Thoracic aorta (tissue), 2 donors: ENCODE data around the gene DAB2. TPM values are rescaled to one million over a fixed set of nuclear protein-coding genes. Genes with fewer than 3 reads are reported as not detected.

Source experiments
- ATAC-seq: fragments of 150-250 bp; one replicate; pipeline ENCODE4 v1.8.0; 2017; ENCODE audit warnings: low read depth; ENCODE audit not compliant: insufficient number of reproducible peaks, low FRiP score
- DNase-seq: peaks from one replicate; pipeline ENCODE4 v3.0.0-alpha.2; 2020; ENCODE audit warnings: low spot score
- H3K27ac ChIP-seq, 2 donors: fragments of 200-600 bp; sonication (generic); 1 replicate in 1 of 2; 2 replicates in 1 of 2; pipeline ENCODE4 v1.5.1; 2016; ENCODE audit warnings: mild to moderate bottlenecking in 2 of 2, moderate library complexity in 2 of 2
- H3K27me3 ChIP-seq: fragments of 200-600 bp; sonication (generic); replicated peaks from 2 replicates; pipeline ENCODE4 v1.6.0; 2016; ENCODE audit warnings: mild to moderate bottlenecking; ENCODE audit not compliant: insufficient read depth
- H3K36me3 ChIP-seq: fragments of 200-600 bp; sonication (generic); one replicate; pipeline ENCODE4 v1.5.1; 2016
- H3K4me1 ChIP-seq, 2 donors: fragments of 200-600 bp; sonication (generic); 1 replicate in 1 of 2; 2 replicates in 1 of 2; pipeline versions ENCODE4 v1.5.1 to v1.6.0; 2016; ENCODE audit warnings: low read depth in 2 of 2, mild to moderate bottlenecking in 1 of 2; ENCODE audit not compliant: control insufficient read depth in 1 of 2
- H3K4me3 ChIP-seq: fragments of 200-600 bp; sonication (generic); 2 replicates; pipeline ENCODE4 v1.5.1; 2016; ENCODE audit warnings: mild to moderate bottlenecking
- H3K9me3 ChIP-seq: fragments of 200-600 bp; sonication (generic); 2 replicates; pipeline ENCODE4 v1.5.1; 2016
- CTCF ChIP-seq: fragments of 200-600 bp; sonication (generic); IDR thresholded peaks from one replicate; pipeline ENCODE4 v1.5.1; 2019; ENCODE audit warnings: antibody characterized with exemption
- total RNA-seq, 2 donors: library from RNA; depleted of rRNA; stranded (reverse); fragments of >200 nt; gene quantifications; one replicate each; pipeline versions ENCODE4 v1.1.0 to v1.2.3, GENCODE V29; 2016

The DAB2 gene
- total RNA-seq, 2 donors from 2014 or later: 162 to 187 TPM

- Histone ChIP-seq H3K4me3 (no peak overlapping the region), H3K9me3 (no peaks in the 10 kb centered on the region), H3K36me3 (peaks cover 14% of the 10 kb centered on the region), H3K4me1 (no peaks in the 10 kb centered on the region), H3K27me3 (no peaks in the 10 kb centered on the region), H3K27ac (no peak overlapping the region)
- no peak for ATAC-seq
- TF ChIP-seq CTCF: no peak
- DNase-seq: no peak
These were observed 55.5 kb downstream of the DAB2 start for GRCh38 chr5:39369123-39369815.

- H3K27ac ChIP-seq: no peak overlapping the region
- no peaks in the 10 kb centered on the region for H3K9me3 ChIP-seq
- DNase-seq (no peak), ATAC-seq (no peak)
- H3K4me1 ChIP-seq: no peaks in the 10 kb centered on the region
- no peak for TF ChIP-seq CTCF
- H3K4me3 ChIP-seq: no peak overlapping the region
- H3K27me3 ChIP-seq: no peaks in the 10 kb centered on the region
- H3K36me3 ChIP-seq: peaks cover 13% of the 10 kb centered on the region
These were observed 56.7 kb downstream of the DAB2 start for GRCh38 chr5:39368116-39368515.

- Histone ChIP-seq H3K27ac (no peak overlapping the region), H3K36me3 (peaks cover 9% of the 10 kb centered on the region), H3K4me1 (no peaks in the 10 kb centered on the region), H3K9me3 (no peaks in the 10 kb centered on the region), H3K4me3 (no peak overlapping the region), H3K27me3 (no peaks in the 10 kb centered on the region)
- ATAC-seq: no peak
- TF ChIP-seq CTCF: no peak
- DNase-seq: no peak
These were observed 57.1 kb downstream of the DAB2 start for GRCh38 chr5:39367711-39368110.

GRCh38 chr5:39364367-39364766 is 60.4 kb downstream of the DAB2 start, which contains the start of gene C9:
Gene C9 (minus strand): TSS chr5:39364495. CDS start chr5:39364464, 31 bp downstream.
- Histone ChIP-seq H3K27ac (no peak within 1 kb of the TSS), H3K9me3 (no peaks in the 10 kb centered on the region), H3K4me3 (no peak within 1 kb of the TSS), H3K4me1 (no peaks in the 10 kb centered on the region), H3K36me3 (no peaks in the 10 kb centered on the region), H3K27me3 (no peaks in the 10 kb centered on the region)
- TF ChIP-seq CTCF: no peak
- ATAC-seq: no peak
- DNase-seq: no peak

- TF ChIP-seq CTCF: no peak
- DNase-seq (no peak), ATAC-seq (no peak)
- Histone ChIP-seq H3K4me3 (no peak overlapping the region), H3K36me3 (no peaks in the 10 kb centered on the region), H3K9me3 (no peaks in the 10 kb centered on the region), H3K27me3 (no peaks in the 10 kb centered on the region), H3K27ac (no peak overlapping the region), H3K4me1 (no peaks in the 10 kb centered on the region)
These were observed 61.6 kb downstream of the DAB2 start for GRCh38 chr5:39363217-39363616.
